HepG2 (cell line): ENCODE measurements around the gene SH2D5.

Experiments
- CEBPB ChIP-seq: IDR thresholded peaks from 2 replicates; pipeline ENCODE4 v1.6.1; 2011; ENCODE audit warnings: low read depth, low read length, improper control_type of control experiment, borderline replicate concordance
- EHMT2 ChIP-seq: fragments of 200-600 bp; sonication (generic); IDR thresholded peaks from 2 replicates; pipeline ENCODE4 v1.7.0; 2017; ENCODE audit warnings: antibody characterized with exemption, low read depth, low read length, borderline replicate concordance
- EZH2 ChIP-seq: conservative IDR thresholded peaks from 2 replicates; pipeline ENCODE4 v1.6.1; 2012; ENCODE audit warnings: mild to moderate bottlenecking, low read depth, low read length, moderate library complexity
- IRF2 ChIP-seq: IDR thresholded peaks from 2 replicates; pipeline ENCODE4 v1.6.1; 2018; ENCODE audit warnings: missing genetic modification reagents, missing compliant biosample characterization
- KDM1A ChIP-seq: IDR thresholded peaks from 2 replicates; pipeline ENCODE4 v1.6.1; 2016; ENCODE audit warnings: missing compliant biosample characterization
- KLF9 ChIP-seq: IDR thresholded peaks from 2 replicates; pipeline ENCODE4 v1.6.1; 2016; ENCODE audit warnings: low read depth
- POLR2A ChIP-seq, 2 experiments: IDR thresholded peaks; 2 replicates each; pipeline ENCODE4 v1.6.1; 2011; ENCODE audit warnings: low read depth in 2 of 2, low read length in 2 of 2, mild to moderate bottlenecking in 1 of 2, moderate library complexity in 1 of 2; ENCODE audit not compliant: insufficient read depth in 1 of 2
- SMC3 ChIP-seq: IDR thresholded peaks from 2 replicates; pipeline ENCODE4 v1.6.1; 2011; ENCODE audit warnings: low read length, improper control_type of control experiment
- ZNF451 ChIP-seq: sonication (generic); formaldehyde crosslinking; IDR thresholded peaks from 2 replicates; pipeline ENCODE4 v1.5.0; 2020; ENCODE audit warnings: mild to moderate bottlenecking, missing genetic modification reagents
- ZNF781 ChIP-seq: sonication (generic); formaldehyde crosslinking; IDR thresholded peaks from 2 replicates; pipeline ENCODE4 v1.5.1; 2020; ENCODE audit warnings: borderline replicate concordance, mild to moderate bottlenecking, missing genetic modification reagents; ENCODE audit errors: not compliant biosample characterization
- TF ChIP-seq, protein P1 (sequence below): sonication (generic); formaldehyde crosslinking; IDR thresholded peaks from 2 replicates; pipeline ENCODE4 v1.4.0; 2020; ENCODE audit warnings: missing genetic modification reagents; ENCODE audit errors: not compliant biosample characterization

- TF ChIP-seq ZNF451 (CRISPR knock-in tag) (no peak), SMC3 (no peak), EZH2 (no peak), EHMT2 (no peak), CEBPB (peak; percentile 62; the same call in 1 of the 2 replicates), POLR2A (IDR thresholded peaks at IDR 0.05; ENCODE audit: insufficient read depth in 1 of 2, low read depth in 2 of 2, low read length in 2 of 2) (no peak), ZNF781 (CRISPR knock-in tag) (no peak), IRF2 (CRISPR knock-in tag) (no peak), KLF9 (CRISPR knock-in tag) (no peak), KDM1A (CRISPR knock-in tag) (no peak)
- TF ChIP-seq, protein P1, sequence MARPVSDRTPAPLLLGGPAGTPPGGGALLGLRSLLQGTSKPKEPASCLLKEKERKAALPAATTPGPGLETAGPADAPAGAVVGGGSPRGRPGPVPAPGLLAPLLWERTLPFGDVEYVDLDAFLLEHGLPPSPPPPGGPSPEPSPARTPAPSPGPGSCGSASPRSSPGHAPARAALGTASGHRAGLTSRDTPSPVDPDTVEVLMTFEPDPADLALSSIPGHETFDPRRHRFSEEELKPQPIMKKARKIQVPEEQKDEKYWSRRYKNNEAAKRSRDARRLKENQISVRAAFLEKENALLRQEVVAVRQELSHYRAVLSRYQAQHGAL (CRISPR knock-in tag): no peak
These were observed 25.7 kb downstream of the SH2D5 start for GRCh38 chr1:20706841-20707240.
